ENCODE measurements around the gene CFAP46. TPM values are rescaled to one million over a fixed set of nuclear protein-coding genes. Genes with fewer than 3 reads are reported as not detected.

Gene CFAP46
- total and polyA plus RNA-seq, 2 experiments from 2014 or later, result 2.2 to 2.4 TPM

DNA sequence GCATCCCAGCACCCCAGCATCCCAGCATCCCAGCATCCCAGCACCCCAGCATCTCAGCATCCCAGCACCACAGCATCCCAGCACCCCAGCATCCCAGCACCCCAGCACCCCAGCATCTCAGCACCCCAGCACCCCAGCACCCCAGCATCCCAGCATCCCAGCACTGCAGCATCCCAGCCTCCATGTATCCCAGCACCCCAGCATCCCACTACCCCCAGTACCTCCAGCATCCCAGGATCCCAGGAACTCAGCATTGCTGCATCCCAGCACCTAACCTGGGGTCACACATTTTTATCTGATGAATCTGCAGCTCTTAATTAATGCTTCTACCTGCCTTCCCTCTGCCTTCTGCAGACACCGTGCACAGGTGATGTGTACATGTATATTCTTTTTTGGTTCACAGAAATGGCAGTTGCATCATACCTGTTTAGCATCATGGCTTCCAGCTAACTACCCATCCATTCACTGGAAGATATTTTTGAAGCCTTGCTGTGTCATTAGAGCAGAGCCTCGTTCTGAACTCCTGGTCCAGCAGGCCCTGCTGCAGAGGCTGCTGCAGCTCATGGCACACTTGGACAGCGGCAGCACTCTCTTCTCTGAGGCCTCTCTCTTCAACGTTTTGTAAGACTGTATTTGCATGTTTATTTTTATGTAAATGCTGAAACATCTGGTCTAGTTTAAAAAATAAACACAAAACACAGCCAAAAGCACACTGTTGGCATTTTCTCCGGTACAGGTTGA, 4.6 kb upstream of the CFAP46 start:
- no peak overlapping the region for H2AFZ ChIP-seq
- H3K4me2 ChIP-seq, result no peak overlapping the region
- TF ChIP-seq EZH2phosphoT487 (IDR thresholded peaks at IDR 0.05; ENCODE audit: low read depth, severe bottlenecking, unreplicated experiment) (no peak), EZH2 (IDR thresholded peaks at IDR 0.05; ENCODE audit: borderline replicate concordance) (no peak), CTCF (IDR thresholded peaks at IDR 0.05; ENCODE audit: poor library complexity) (no peak)
- no peaks in the 10 kb centered on the region for H3K36me3 ChIP-seq (replicated peaks; ENCODE audit: insufficient read depth, low read depth)
- H3K9me3 ChIP-seq (ENCODE audit: low read depth), result no peaks in the 10 kb centered on the region
- no peak overlapping the region for H3K27ac ChIP-seq
- no peak overlapping the region for H3K4me3 ChIP-seq
- WGBS (ENCODE audit: low lambda C conversion rate, missing lambda C conversion rate), result 58% methylated on average over 5 of the region's 5 CpGs
- DNase-seq (ENCODE audit: low spot score), result no peak
- H3K9me2 ChIP-seq (replicated peaks; ENCODE audit: insufficient read depth), result no peaks in the 10 kb centered on the region
- no peaks in the 10 kb centered on the region for H3K79me2 ChIP-seq
- no peaks in the 10 kb centered on the region for H4K20me1 ChIP-seq (ENCODE audit: insufficient read depth, poor library complexity, severe bottlenecking)
- H3K4me1 ChIP-seq (ENCODE audit: insufficient read depth), result peaks cover 2% of the 10 kb centered on the region
- H3K27me3 ChIP-seq, result peaks cover 11% of the 10 kb centered on the region

GRCh38 chr10:132946311-132946710, 3.9 kb upstream of the CFAP46 start:
- Histone ChIP-seq H3K9me2 (replicated peaks; ENCODE audit: insufficient read depth) (no peaks in the 10 kb centered on the region), H3K36me3 (replicated peaks; ENCODE audit: insufficient read depth, low read depth) (no peaks in the 10 kb centered on the region), H3K79me2 (no peaks in the 10 kb centered on the region), H4K20me1 (ENCODE audit: insufficient read depth, poor library complexity, severe bottlenecking) (no peaks in the 10 kb centered on the region), H3K4me2 (no peak overlapping the region), H3K4me3 (no peak overlapping the region), H2AFZ (no peak overlapping the region), H3K9me3 (ENCODE audit: low read depth) (no peaks in the 10 kb centered on the region), H3K27ac (no peak overlapping the region), H3K4me1 (ENCODE audit: insufficient read depth) (peaks cover 4% of the 10 kb centered on the region), H3K27me3 (peaks cover 7% of the 10 kb centered on the region)
- 90% methylated on average over 9 of the region's 9 CpGs for WGBS (ENCODE audit: low lambda C conversion rate, missing lambda C conversion rate)
- no peak for TF ChIP-seq CTCF (IDR thresholded peaks at IDR 0.05; ENCODE audit: poor library complexity)
- TF ChIP-seq EZH2 (IDR thresholded peaks at IDR 0.05; ENCODE audit: borderline replicate concordance), result no peak
- no peak for TF ChIP-seq EZH2phosphoT487 (IDR thresholded peaks at IDR 0.05; ENCODE audit: low read depth, severe bottlenecking, unreplicated experiment)
- no peak for DNase-seq (ENCODE audit: low spot score)

- DNase-seq (ENCODE audit: low spot score), result no peak
- H3K9me3 ChIP-seq (ENCODE audit: low read depth), result no peaks in the 10 kb centered on the region
- TF ChIP-seq EZH2phosphoT487 (IDR thresholded peaks at IDR 0.05; ENCODE audit: low read depth, severe bottlenecking, unreplicated experiment) (no peak), EZH2 (IDR thresholded peaks at IDR 0.05; ENCODE audit: borderline replicate concordance) (no peak), CTCF (IDR thresholded peaks at IDR 0.05; ENCODE audit: poor library complexity) (no peak)
- H2AFZ ChIP-seq, result no peak overlapping the region
- H3K4me2 ChIP-seq, result no peak overlapping the region
- peaks cover 7% of the 10 kb centered on the region for H3K27me3 ChIP-seq
- H3K9me2 ChIP-seq (replicated peaks; ENCODE audit: insufficient read depth), result no peaks in the 10 kb centered on the region
- no peak overlapping the region for H3K27ac ChIP-seq
- WGBS (ENCODE audit: low lambda C conversion rate, missing lambda C conversion rate), result 80% methylated on average over 5 of the region's 5 CpGs
- no peaks in the 10 kb centered on the region for H3K36me3 ChIP-seq (replicated peaks; ENCODE audit: insufficient read depth, low read depth)
- H3K4me1 ChIP-seq (ENCODE audit: insufficient read depth), result peaks cover 4% of the 10 kb centered on the region
- H3K4me3 ChIP-seq, result no peak overlapping the region
- H3K79me2 ChIP-seq, result no peaks in the 10 kb centered on the region
- no peaks in the 10 kb centered on the region for H4K20me1 ChIP-seq (ENCODE audit: insufficient read depth, poor library complexity, severe bottlenecking)
Observed at GRCh38 chr10:132945894-132946255, 3.5 kb upstream of the CFAP46 start.

All from hepatocyte (in vitro differentiated cells).